ENCODE data around the gene ADGRG7.

DNA sequence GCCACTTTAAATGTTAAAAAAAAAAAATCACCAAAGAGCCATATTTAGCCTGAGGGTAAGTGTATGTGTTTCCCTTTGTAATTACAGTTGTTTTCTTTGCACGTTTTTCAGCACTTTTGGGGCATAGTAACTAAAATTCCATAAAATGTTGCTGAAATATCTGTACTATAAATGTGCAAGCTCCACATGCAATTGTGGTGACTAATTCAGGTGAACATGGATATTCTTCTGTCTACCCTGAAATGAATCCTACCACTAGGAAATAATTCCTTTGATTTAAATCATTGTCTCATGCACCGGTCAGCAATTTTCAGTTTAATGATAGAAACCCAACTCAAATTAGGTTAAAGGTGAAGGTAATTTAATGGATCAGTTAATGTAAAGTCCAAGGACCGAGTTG, 86.8 kb downstream of the ADGRG7 start:
- TF ChIP-seq, protein P1, sequence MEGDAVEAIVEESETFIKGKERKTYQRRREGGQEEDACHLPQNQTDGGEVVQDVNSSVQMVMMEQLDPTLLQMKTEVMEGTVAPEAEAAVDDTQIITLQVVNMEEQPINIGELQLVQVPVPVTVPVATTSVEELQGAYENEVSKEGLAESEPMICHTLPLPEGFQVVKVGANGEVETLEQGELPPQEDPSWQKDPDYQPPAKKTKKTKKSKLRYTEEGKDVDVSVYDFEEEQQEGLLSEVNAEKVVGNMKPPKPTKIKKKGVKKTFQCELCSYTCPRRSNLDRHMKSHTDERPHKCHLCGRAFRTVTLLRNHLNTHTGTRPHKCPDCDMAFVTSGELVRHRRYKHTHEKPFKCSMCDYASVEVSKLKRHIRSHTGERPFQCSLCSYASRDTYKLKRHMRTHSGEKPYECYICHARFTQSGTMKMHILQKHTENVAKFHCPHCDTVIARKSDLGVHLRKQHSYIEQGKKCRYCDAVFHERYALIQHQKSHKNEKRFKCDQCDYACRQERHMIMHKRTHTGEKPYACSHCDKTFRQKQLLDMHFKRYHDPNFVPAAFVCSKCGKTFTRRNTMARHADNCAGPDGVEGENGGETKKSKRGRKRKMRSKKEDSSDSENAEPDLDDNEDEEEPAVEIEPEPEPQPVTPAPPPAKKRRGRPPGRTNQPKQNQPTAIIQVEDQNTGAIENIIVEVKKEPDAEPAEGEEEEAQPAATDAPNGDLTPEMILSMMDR (IDR thresholded peaks at IDR 0.05): no peak
- TF ChIP-seq POLR2A (IDR thresholded peaks at IDR 0.05) (no peak), POLR2AphosphoS5 (IDR thresholded peaks at IDR 0.05) (no peak)
